Upper lobe of left lung (tissue), 6 donors: ENCODE results near the gene TMEM258. TPM values are rescaled to one million over a fixed set of nuclear protein-coding genes. Genes with fewer than 3 reads are reported as not detected.
A peak's percentile ranks its signal among the peaks of the same experiment; 100 is the strongest.

Experiments
- ATAC-seq, 2 donors: fragments of 200-7000 bp; cut with Tn5 transposase; one replicate each; pipeline ENCODE4 v1.9.1; 2022; ENCODE audit warnings: mild to moderate bottlenecking in 2 of 2, moderate library complexity in 2 of 2; ENCODE audit not compliant: low FRiP score in 2 of 2
- DNase-seq, 2 donors: peaks; one replicate each; pipeline ENCODE4 v3.0.0-alpha.2; 2019 to 2020
- H3K27ac ChIP-seq, 4 donors: fragments of 200-600 bp; sonication (generic); one replicate each; pipeline ENCODE4 v1.5.1; 2016 to 2019
- H3K27me3 ChIP-seq, 4 donors: fragments of 200-600 bp; sonication (generic); one replicate each; pipeline ENCODE4 v1.5.1; 2017 to 2019
- H3K36me3 ChIP-seq, 4 donors: fragments of 200-600 bp; sonication (generic); one replicate each; pipeline ENCODE4 v1.5.1; 2016 to 2019
- H3K4me1 ChIP-seq, 4 donors: fragments of 200-600 bp; sonication (generic); one replicate each; pipeline ENCODE4 v1.5.1; 2018 to 2019
- H3K4me3 ChIP-seq, 4 donors: fragments of 200-600 bp; sonication (generic); one replicate each; pipeline ENCODE4 v1.5.1; 2017 to 2019; ENCODE audit warnings: mild to moderate bottlenecking in 2 of 4, moderate library complexity in 1 of 4
- H3K9me3 ChIP-seq, 4 donors: fragments of 200-600 bp; sonication (generic); one replicate each; pipeline ENCODE4 v1.5.1; 2018 to 2019
- EP300 ChIP-seq, 4 donors: sonication (generic); formaldehyde crosslinking; IDR thresholded peaks; one replicate each; pipeline ENCODE4 v1.5.1; 2017; ENCODE audit warnings: antibody characterized with exemption in 4 of 4, control low read depth in 2 of 4
- POLR2A ChIP-seq, 4 donors: fragments of 450-650 bp; IDR thresholded peaks; one replicate each; pipeline ENCODE4 v1.5.1; 2016 to 2017; ENCODE audit warnings: antibody characterized with exemption in 4 of 4, mild to moderate bottlenecking in 2 of 4
- POLR2AphosphoS5 ChIP-seq, 2 donors: sonication (generic); formaldehyde crosslinking; IDR thresholded peaks; one replicate each; pipeline ENCODE4 v1.5.1; 2017; ENCODE audit warnings: antibody characterized with exemption in 2 of 2
- WGBS, 2 donors: methylation state at CpG; one replicate each; pipeline ENCODE4 v1.1.5; 2017 to 2018; 5-methylcytosine and 5-hydroxymethylcytosine counted together
- total RNA-seq, 6 donors: library from RNA; depleted of rRNA in 4 of 6; stranded (reverse); fragments of >200 nt in 4 of 6; gene quantifications; one replicate each; pipeline versions ENCODE4 v1.1.0 to v1.2.1, GENCODE V29; 2016 to 2021
- TF ChIP-seq, protein P1 (sequence below), 6 experiments: fragments of 450-650 bp in 4 of 6; fragments of 200-600 bp in 2 of 6; sonication (generic) in 2 of 6; IDR thresholded peaks; one replicate each; pipeline ENCODE4 v1.5.1; 2016 to 2019; ENCODE audit warnings: antibody characterized with exemption in 6 of 6
- donor health status: DM: no; HTN: no; CAD: no; lungs with moderate emphysema.
- donor health status: DM: no; HTN: yes; CAD: no; lungs with severe emphysema.

TMEM258 gene
- total RNA-seq, 6 donors from 2014 or later: 8.4 to 106 (median 34.9) TPM

DNA sequence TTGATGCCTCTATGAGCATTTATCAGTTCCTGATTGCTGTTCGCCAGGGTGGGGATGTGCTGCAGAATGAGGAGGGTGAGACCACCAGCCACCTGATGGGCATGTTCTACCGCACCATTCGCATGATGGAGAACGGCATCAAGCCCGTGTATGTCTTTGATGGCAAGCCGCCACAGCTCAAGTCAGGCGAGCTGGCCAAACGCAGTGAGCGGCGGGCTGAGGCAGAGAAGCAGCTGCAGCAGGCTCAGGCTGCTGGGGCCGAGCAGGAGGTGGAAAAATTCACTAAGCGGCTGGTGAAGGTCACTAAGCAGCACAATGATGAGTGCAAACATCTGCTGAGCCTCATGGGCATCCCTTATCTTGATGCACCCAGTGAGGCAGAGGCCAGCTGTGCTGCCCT, 3.1 kb upstream of the TMEM258 start:
- TF ChIP-seq POLR2A (IDR thresholded peaks at IDR 0.05) (no peak), EP300 (IDR thresholded peaks at IDR 0.05) (no peak), POLR2AphosphoS5 (IDR thresholded peaks at IDR 0.05) (no peak)
- TF ChIP-seq, protein P1, sequence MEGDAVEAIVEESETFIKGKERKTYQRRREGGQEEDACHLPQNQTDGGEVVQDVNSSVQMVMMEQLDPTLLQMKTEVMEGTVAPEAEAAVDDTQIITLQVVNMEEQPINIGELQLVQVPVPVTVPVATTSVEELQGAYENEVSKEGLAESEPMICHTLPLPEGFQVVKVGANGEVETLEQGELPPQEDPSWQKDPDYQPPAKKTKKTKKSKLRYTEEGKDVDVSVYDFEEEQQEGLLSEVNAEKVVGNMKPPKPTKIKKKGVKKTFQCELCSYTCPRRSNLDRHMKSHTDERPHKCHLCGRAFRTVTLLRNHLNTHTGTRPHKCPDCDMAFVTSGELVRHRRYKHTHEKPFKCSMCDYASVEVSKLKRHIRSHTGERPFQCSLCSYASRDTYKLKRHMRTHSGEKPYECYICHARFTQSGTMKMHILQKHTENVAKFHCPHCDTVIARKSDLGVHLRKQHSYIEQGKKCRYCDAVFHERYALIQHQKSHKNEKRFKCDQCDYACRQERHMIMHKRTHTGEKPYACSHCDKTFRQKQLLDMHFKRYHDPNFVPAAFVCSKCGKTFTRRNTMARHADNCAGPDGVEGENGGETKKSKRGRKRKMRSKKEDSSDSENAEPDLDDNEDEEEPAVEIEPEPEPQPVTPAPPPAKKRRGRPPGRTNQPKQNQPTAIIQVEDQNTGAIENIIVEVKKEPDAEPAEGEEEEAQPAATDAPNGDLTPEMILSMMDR (IDR thresholded peaks at IDR 0.05): no peak
- H3K36me3 ChIP-seq: peaks cover 0 to 14% (median 6%) of the 10 kb centered on the region in 4 donors
- H3K27me3 ChIP-seq: no peaks in the 10 kb centered on the region
- WGBS, 2 donors: 90 to 95% methylated on average over 11 to 12 of the region's 12 CpGs
- H3K9me3 ChIP-seq: no peaks in the 10 kb centered on the region
- H3K4me3 ChIP-seq: no peak overlapping the region
- ATAC-seq (no peak), DNase-seq (peak in 1 of 2 donors; percentile 41)
- no peak overlapping the region for H3K27ac ChIP-seq
- peaks cover 18 to 26% (median 22%) of the 10 kb centered on the region in 4 donors for H3K4me1 ChIP-seq

DNA sequence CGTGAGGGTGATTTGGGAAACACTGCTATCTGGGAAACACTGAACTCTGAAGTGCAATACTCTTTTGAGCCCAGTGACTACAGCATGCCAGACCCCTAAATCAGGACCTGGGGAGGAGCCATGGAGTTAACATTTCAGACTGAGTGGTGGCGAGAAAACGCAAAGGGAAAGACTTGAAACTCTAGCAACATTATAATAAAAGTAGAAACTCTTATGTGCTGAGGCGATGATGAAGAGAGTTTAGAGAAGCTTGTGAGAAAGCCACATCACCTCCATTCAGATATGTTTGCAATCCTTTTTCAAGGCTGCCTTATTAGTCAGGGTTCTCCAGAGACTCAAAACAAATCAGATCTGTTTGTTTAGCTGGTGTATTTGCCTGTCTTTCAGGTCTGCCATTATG, 2.2 kb upstream of the TMEM258 start:
- WGBS, 2 donors: 87 to 89% methylated on average over 4 of the region's 4 CpGs

DNA sequence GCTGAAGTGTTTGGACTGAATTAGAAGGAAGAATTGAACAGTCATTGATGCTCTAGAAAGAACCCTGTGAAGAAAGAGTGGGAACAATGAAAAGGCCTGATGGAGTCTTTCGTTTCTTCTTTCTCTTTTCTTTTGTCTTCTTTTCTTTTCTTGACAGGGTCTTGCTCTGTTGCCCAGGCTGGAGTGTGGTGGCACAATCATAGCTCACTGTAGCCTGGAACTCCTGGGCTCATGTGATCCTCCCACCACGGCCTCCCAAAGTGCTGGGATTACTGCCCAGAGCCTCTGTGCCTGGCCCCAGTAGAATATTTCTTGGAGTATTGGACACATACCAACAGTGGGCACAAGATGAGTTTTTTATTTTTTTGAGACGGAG, 1.4 kb upstream of the TMEM258 start:
- H3K4me3 ChIP-seq: peak overlapping the region in 1 of 4 donors; percentile 64
- H3K36me3 ChIP-seq: peaks cover 4 to 30% (median 22%) of the 10 kb centered on the region in 4 donors
- DNase-seq (no peak), ATAC-seq (no peak)
- H3K4me1 ChIP-seq: peaks cover 18 to 26% (median 22%) of the 10 kb centered on the region in 4 donors
- H3K27me3 ChIP-seq: no peaks in the 10 kb centered on the region
- 52 to 76% methylated on average over 3 of the region's 3 CpGs for WGBS, 2 donors
- H3K27ac ChIP-seq: no peak overlapping the region
- H3K9me3 ChIP-seq: no peaks in the 10 kb centered on the region
- TF ChIP-seq POLR2AphosphoS5 (IDR thresholded peaks at IDR 0.05) (no peak), POLR2A (IDR thresholded peaks at IDR 0.05) (no peak), EP300 (IDR thresholded peaks at IDR 0.05) (no peak)
- TF ChIP-seq, protein P1 (IDR thresholded peaks at IDR 0.05): no peak

More for the DNA sequence above, 2.2 kb upstream of the TMEM258 start:
- Histone ChIP-seq H3K27me3 (no peaks in the 10 kb centered on the region), H3K4me1 (peaks cover 18 to 26% (median 22%) of the 10 kb centered on the region in 4 donors), H3K4me3 (no peak overlapping the region), H3K27ac (no peak overlapping the region), H3K9me3 (no peaks in the 10 kb centered on the region), H3K36me3 (peaks cover 0 to 22% (median 15%) of the 10 kb centered on the region in 4 donors)
- TF ChIP-seq POLR2A (IDR thresholded peaks at IDR 0.05) (no peak), EP300 (IDR thresholded peaks at IDR 0.05) (no peak), POLR2AphosphoS5 (IDR thresholded peaks at IDR 0.05) (no peak)
- TF ChIP-seq, protein P1 (IDR thresholded peaks at IDR 0.05): no peak
- ATAC-seq: no peak
- no peak for DNase-seq

DNA sequence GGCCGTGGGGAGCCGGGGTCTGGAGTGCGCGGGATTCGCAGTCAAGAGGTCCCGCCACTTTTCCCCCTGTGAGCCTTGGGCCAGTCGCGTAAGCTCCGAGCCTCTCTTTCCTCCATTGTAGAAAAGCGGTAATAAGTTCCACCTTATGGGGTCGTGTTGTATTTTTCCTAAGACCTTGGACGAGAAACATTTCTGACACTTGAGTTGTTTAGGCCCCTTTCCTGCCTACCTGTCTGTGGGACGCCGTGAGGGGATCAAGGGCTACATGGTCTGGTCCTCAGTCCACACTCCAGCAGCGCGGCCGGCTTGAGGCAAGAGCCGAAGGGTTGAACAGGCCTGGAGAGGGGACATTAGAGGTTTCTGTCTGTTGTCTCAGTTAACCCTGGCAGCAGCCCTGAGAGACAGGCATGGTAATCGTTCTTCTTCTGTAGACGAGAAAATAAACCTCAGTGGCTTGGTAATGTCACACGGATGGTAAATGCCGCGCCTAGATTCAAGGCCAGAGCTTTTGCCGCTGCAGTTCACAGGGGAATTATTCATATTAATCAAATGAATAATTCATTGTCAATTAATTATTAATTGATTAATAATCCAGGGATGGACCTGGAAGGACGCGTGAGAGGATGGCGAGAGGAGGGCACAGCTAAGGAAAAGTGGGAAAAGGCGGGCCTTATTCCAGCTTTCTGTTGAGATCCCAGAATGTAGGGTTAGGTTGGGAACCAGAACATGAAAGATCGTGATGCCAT, 857 bp upstream of the TMEM258 start:
- peak in 1 of 2 donors; percentile 19 for ATAC-seq
- H3K4me1 ChIP-seq: peaks cover 18 to 26% (median 22%) of the 10 kb centered on the region in 4 donors
- H3K9me3 ChIP-seq: no peaks in the 10 kb centered on the region
- no peak for DNase-seq
- H3K27ac ChIP-seq: peak overlapping the region; percentile 96 to 99 (median 96)
- H3K4me3 ChIP-seq: peak overlapping the region; percentile 64 to 84 (median 75)
- 4 to 8% methylated on average over 15 to 29 of the region's 29 CpGs for WGBS, 2 donors
- H3K36me3 ChIP-seq: peaks cover 9 to 36% (median 26%) of the 10 kb centered on the region in 4 donors
- H3K27me3 ChIP-seq: no peaks in the 10 kb centered on the region
- TF ChIP-seq POLR2AphosphoS5 (IDR thresholded peaks at IDR 0.05) (no peak), POLR2A (IDR thresholded peaks at IDR 0.05) (no peak)
- TF ChIP-seq, protein P1 (IDR thresholded peaks at IDR 0.05): no peak
